ENCODE results near the gene ZNF775. TPM values are rescaled to one million over a fixed set of nuclear protein-coding genes. Genes with fewer than 3 reads are reported as not detected.

The ZNF775 gene
- polyA plus RNA-seq, 3 donors: 1.3 to 2.7 (median 1.4) TPM

- H3K4me3 ChIP-seq (replicated peaks in 1 of 3; ENCODE audit: low read depth in 2 of 3, low read length in 3 of 3): no peak overlapping the region
- no peak overlapping the region for H3K9ac ChIP-seq (ENCODE audit: insufficient read depth, low read length, poor library complexity, severe bottlenecking)
- peak overlapping the region in 3 of 7 donors; percentile 42 to 54 (median 53) for H3K27ac Mint-ChIP-seq
- H3K4me1 Mint-ChIP-seq: peaks cover 23% of the 10 kb centered on the region
- no peaks in the 10 kb centered on the region for H3K79me2 ChIP-seq (ENCODE audit: insufficient read depth, low read length)
- no peak overlapping the region for H3K4me3 Mint-ChIP-seq
- H3K4me2 ChIP-seq (replicated peaks; ENCODE audit: extremely low read depth, low read length, poor library complexity, severe bottlenecking): no peak overlapping the region
- no peak for TF ChIP-seq CTCF (IDR thresholded peaks at IDR 0.05)
- H3K9me3 Mint-ChIP-seq: peaks cover 0 to 1% (median 0%) of the 10 kb centered on the region in 7 donors
- H4K20me1 ChIP-seq (ENCODE audit: insufficient read depth, low read length): no peaks in the 10 kb centered on the region
- DNase-seq: no peak
- no peaks in the 10 kb centered on the region for H3K36me3 ChIP-seq (replicated peaks in 1 of 2; ENCODE audit: control insufficient read depth in 1 of 2, insufficient read depth in 2 of 2, low read length in 2 of 2)
- no peak overlapping the region for H3K27ac ChIP-seq (ENCODE audit: low read depth in 1 of 2, low read length in 2 of 2)
- WGBS (ENCODE audit: insufficient coverage): 85% methylated on average over 7 of the region's 10 CpGs
- peaks cover 0 to 17% of the 10 kb centered on the region in 2 donors for H3K36me3 Mint-ChIP-seq
- H2AFZ ChIP-seq (ENCODE audit: insufficient read depth, low read depth, low read length, poor library complexity, severe bottlenecking): no peak overlapping the region
- no peaks in the 10 kb centered on the region for H3K9me3 ChIP-seq (replicated peaks in 1 of 2; ENCODE audit: control insufficient read depth in 1 of 2, insufficient read depth in 1 of 2, low read length in 2 of 2)
- H3K27me3 Mint-ChIP-seq (ENCODE audit: low read depth in 3 of 3): peaks cover 1 to 8% (median 4%) of the 10 kb centered on the region in 3 donors
- intact Hi-C loops (cut with micrococcal nuclease): no loop called here
- H3K27me3 ChIP-seq (ENCODE audit: control insufficient read depth in 2 of 2, insufficient read depth in 2 of 2, low read length in 2 of 2): no peaks in the 10 kb centered on the region
- peaks cover 19 to 25% of the 10 kb centered on the region in 2 donors for H3K4me1 ChIP-seq (ENCODE audit: control insufficient read depth in 1 of 2, insufficient read depth in 2 of 2, low read length in 2 of 2)
Observed at GRCh38 chr7:150409300-150410030, 30.3 kb downstream of the ZNF775 start.

GRCh38 chr7:150410131-150410530, 31.0 kb downstream of the ZNF775 start:
- Mint-ChIP-seq H3K36me3 (peaks cover 0 to 18% of the 10 kb centered on the region in 2 donors), H3K4me3 (no peak overlapping the region), H3K27ac (peak overlapping the region in 1 of 7 donors; percentile 38), H3K4me1 (peaks cover 21% of the 10 kb centered on the region), H3K9me3 (peaks cover 0 to 1% (median 0%) of the 10 kb centered on the region in 7 donors), H3K27me3 (ENCODE audit: low read depth in 3 of 3) (peaks cover 3 to 10% (median 4%) of the 10 kb centered on the region in 3 donors)
- no peak overlapping the region for H3K4me2 ChIP-seq (replicated peaks; ENCODE audit: extremely low read depth, low read length, poor library complexity, severe bottlenecking)
- H3K27me3 ChIP-seq (ENCODE audit: control insufficient read depth in 2 of 2, insufficient read depth in 2 of 2, low read length in 2 of 2): no peaks in the 10 kb centered on the region
- H3K4me3 ChIP-seq (replicated peaks in 1 of 3; ENCODE audit: low read depth in 2 of 3, low read length in 3 of 3): no peak overlapping the region
- no peaks in the 10 kb centered on the region for H3K9me3 ChIP-seq (replicated peaks in 1 of 2; ENCODE audit: control insufficient read depth in 1 of 2, insufficient read depth in 1 of 2, low read length in 2 of 2)
- no peaks in the 10 kb centered on the region for H4K20me1 ChIP-seq (ENCODE audit: insufficient read depth, low read length)
- H3K79me2 ChIP-seq (ENCODE audit: insufficient read depth, low read length): no peaks in the 10 kb centered on the region
- H3K9ac ChIP-seq (ENCODE audit: insufficient read depth, low read length, poor library complexity, severe bottlenecking): no peak overlapping the region
- intact Hi-C loops (cut with micrococcal nuclease): no loop called here
- H3K27ac ChIP-seq (ENCODE audit: low read depth in 1 of 2, low read length in 2 of 2): no peak overlapping the region
- DNase-seq: no peak
- peaks cover 17 to 21% of the 10 kb centered on the region in 2 donors for H3K4me1 ChIP-seq (ENCODE audit: control insufficient read depth in 1 of 2, insufficient read depth in 2 of 2, low read length in 2 of 2)
- no peak overlapping the region for H2AFZ ChIP-seq (ENCODE audit: insufficient read depth, low read depth, low read length, poor library complexity, severe bottlenecking)
- no peaks in the 10 kb centered on the region for H3K36me3 ChIP-seq (replicated peaks in 1 of 2; ENCODE audit: control insufficient read depth in 1 of 2, insufficient read depth in 2 of 2, low read length in 2 of 2)
- TF ChIP-seq CTCF (IDR thresholded peaks at IDR 0.05): no peak
- WGBS (ENCODE audit: insufficient coverage): 98% methylated on average over 7 of the region's 7 CpGs
